GM12878 (cell line): ENCODE data around the gene CD84. TPM values are rescaled to one million over a fixed set of nuclear protein-coding genes. Genes with fewer than 3 reads are reported as not detected.
A peak's percentile ranks its signal among the peaks of the same experiment; 100 is the strongest.

Source experiments
- CBX3 ChIP-seq: fragments of 200-600 bp; sonication (generic); IDR thresholded peaks from 2 replicates; pipeline ENCODE4 v1.6.1; 2016; ENCODE audit warnings: low read depth, borderline replicate concordance
- EED ChIP-seq: sonication (generic); IDR thresholded peaks from 2 replicates; pipeline ENCODE4 v1.6.1; 2016; ENCODE audit warnings: antibody characterized with exemption, low read depth
- ELK1 ChIP-seq: IDR thresholded peaks from 2 replicates; pipeline ENCODE4 v1.6.1; 2012; ENCODE audit warnings: low read depth, low read length, improper control_type of control experiment
- FOS ChIP-seq: IDR thresholded peaks from 3 replicates; pipeline ENCODE4 v1.6.1; 2011; ENCODE audit warnings: borderline replicate concordance; ENCODE audit not compliant: insufficient read length; ENCODE audit errors: extremely low read depth
- HSF1 ChIP-seq: fragments of 150-350 bp; IDR thresholded peaks from 2 replicates; pipeline ENCODE4 v1.6.1; 2014; ENCODE audit warnings: mild to moderate bottlenecking, low read depth, low read length
- IRF4 ChIP-seq: IDR thresholded peaks from 2 replicates; pipeline ENCODE4 v1.6.1; 2011; ENCODE audit warnings: low read depth, low read length
- JUND ChIP-seq: IDR thresholded peaks from 2 replicates; pipeline ENCODE4 v1.6.1; 2012; ENCODE audit warnings: low read depth, mild to moderate bottlenecking, low read length, improper control_type of control experiment, moderate library complexity
- NFIC ChIP-seq: IDR thresholded peaks from 2 replicates; pipeline ENCODE4 v1.6.1; 2012; ENCODE audit warnings: low read depth, mild to moderate bottlenecking, inconsistent platforms, low read length, moderate library complexity
- NFXL1 ChIP-seq: fragments of 450-650 bp; IDR thresholded peaks from 2 replicates; pipeline ENCODE4 v1.6.1; 2017; ENCODE audit warnings: antibody characterized with exemption, mild to moderate bottlenecking, borderline replicate concordance
- PBX3 ChIP-seq: IDR thresholded peaks from 2 replicates; pipeline ENCODE4 v1.6.1; 2011; ENCODE audit warnings: mild to moderate bottlenecking, low read depth, low read length, moderate library complexity; ENCODE audit not compliant: insufficient replicate concordance
- POLR2AphosphoS2 ChIP-seq: IDR thresholded peaks from 2 replicates; pipeline ENCODE4 v1.6.1; 2011; ENCODE audit warnings: low read depth, mild to moderate bottlenecking, low read length, improper control_type of control experiment, moderate library complexity
- RUNX3 ChIP-seq: IDR thresholded peaks from 2 replicates; pipeline ENCODE4 v1.6.1; 2012; ENCODE audit warnings: low read length, inconsistent platforms
- SMC3 ChIP-seq: IDR thresholded peaks from 2 replicates; pipeline ENCODE4 v1.6.1; 2011; ENCODE audit warnings: low read length, improper control_type of control experiment, borderline replicate concordance
- SREBF2 ChIP-seq: IDR thresholded peaks from 2 replicates; pipeline ENCODE4 v1.6.1; 2012; ENCODE audit warnings: mild to moderate bottlenecking, low read length
- STAT1 ChIP-seq: fragments of 450-650 bp; conservative IDR thresholded peaks from 2 replicates; pipeline ENCODE4 v1.6.1; 2014; ENCODE audit warnings: antibody characterized with exemption, mild to moderate bottlenecking
- SUPT20H ChIP-seq: IDR thresholded peaks from 2 replicates; pipeline ENCODE4 v1.6.1; 2011; ENCODE audit warnings: low read depth, mild to moderate bottlenecking, low read length, moderate library complexity, borderline replicate concordance; ENCODE audit not compliant: control insufficient read depth
- TBL1XR1 ChIP-seq: IDR thresholded peaks from 2 replicates; pipeline ENCODE4 v1.6.1; 2012; ENCODE audit warnings: low read depth, low read length, improper control_type of control experiment
- TCF3 ChIP-seq: IDR thresholded peaks from 2 replicates; pipeline ENCODE4 v1.6.1; 2012; ENCODE audit warnings: low read depth, mild to moderate bottlenecking, low read length, borderline replicate concordance; ENCODE audit not compliant: insufficient read depth
- YY1 ChIP-seq: IDR thresholded peaks from 2 replicates; pipeline ENCODE4 v1.6.1; 2011; ENCODE audit warnings: low read depth, mild to moderate bottlenecking, low read length
- ZBED1 ChIP-seq: IDR thresholded peaks from 2 replicates; pipeline ENCODE4 v1.6.1; 2016; ENCODE audit warnings: borderline replicate concordance
- ZNF687 ChIP-seq: fragments of 450-650 bp; IDR thresholded peaks from 2 replicates; pipeline ENCODE4 v1.6.1; 2017; ENCODE audit warnings: mild to moderate bottlenecking, moderate library complexity
- polyA plus RNA-seq, 11 experiments: library from polyadenylated mRNA; depleted of rRNA in 4 of 11; unstranded in 6 of 11; stranded (reverse) in 5 of 11; fragments of >200 nt; fragmentation: Nextera tagmentation in 4 of 11; fragmentation: Illumina TruSeq in 1 of 11; extraction: Ambion mirVana in 4 of 11; extraction: Trizol in 1 of 11; gene quantifications; 1 replicate in 1 of 11; 2 replicates in 10 of 11; pipeline versions ENCODE4 v1.2.1 to v1.2.3, GENCODE V29; 2011 to 2016; ENCODE audit warnings: inconsistent platforms in 2 of 11, missing spikeins in 2 of 11, low read depth in 1 of 11
- total RNA-seq, 4 experiments: library from RNA; depleted of rRNA in 3 of 4; stranded (reverse); fragments of >200 nt in 3 of 4; fragmentation: Illumina TruSeq in 1 of 4; extraction: Trizol in 1 of 4; gene quantifications; 2 replicates each; pipeline versions ENCODE4 v1.2.1 to v1.2.3, GENCODE V29; 2013 to 2021
- TF ChIP-seq, protein P1 (sequence below): IDR thresholded peaks from 2 replicates; pipeline ENCODE4 v1.6.1; 2011; ENCODE audit warnings: borderline replicate concordance, low read depth, mild to moderate bottlenecking, moderate library complexity, low read length; ENCODE audit not compliant: insufficient read depth, poor library complexity, severe bottlenecking

CD84 gene
- total and polyA plus RNA-seq, 10 of the 15 experiments (the other 5 are each of a cell fraction or from before 2014, with no cell fraction given) = 3.4 to 20.3 (median 11.7) TPM

DNA sequence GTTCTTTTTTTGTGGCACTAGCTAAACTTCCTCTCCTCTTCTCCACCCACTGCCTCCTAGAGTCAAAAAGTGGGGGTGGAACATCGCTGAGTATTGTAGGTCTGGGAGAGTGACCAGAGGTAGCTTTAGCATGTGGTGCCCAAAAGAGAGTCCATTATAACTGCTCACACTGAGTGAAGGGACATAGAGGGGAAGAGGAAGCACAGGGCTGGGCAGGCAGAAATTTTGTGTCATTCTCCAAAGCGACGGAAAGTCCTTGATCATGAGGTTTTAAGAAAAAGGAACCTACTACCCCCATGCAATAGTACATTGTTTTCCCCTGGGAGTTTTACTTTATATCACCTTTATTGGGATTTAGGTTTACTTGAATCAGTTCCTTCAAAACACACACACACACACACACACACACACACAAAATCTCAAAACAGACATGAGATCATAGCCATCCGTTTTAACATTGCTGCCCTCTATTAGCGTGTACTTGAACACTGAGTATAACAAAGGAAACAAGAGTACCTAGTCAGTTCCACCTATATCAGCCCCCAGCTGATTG lies 4.1 kb downstream of the CD84 start (continued):
- TF ChIP-seq ZNF687 (peak; percentile 32; the same call in 1 of the 2 replicates), FOS (no peak), SREBF2 (no peak), HSF1 (no peak), POLR2AphosphoS2 (no peak), RUNX3 (peak; percentile 45), NFXL1 (no peak), JUND (no peak), SUPT20H (no peak), TCF3 (no peak), NFIC (peak; percentile 14; the same call in 1 of the 2 replicates), EED (no peak), YY1 (no peak), PBX3 (no peak), TBL1XR1 (no peak), CBX3 (no peak), IRF4 (no peak), STAT1 (no peak), ZBED1 (peak; percentile 46; the same call in 1 of the 2 replicates), ELK1 (no peak), SMC3 (no peak)
- TF ChIP-seq, protein P1, sequence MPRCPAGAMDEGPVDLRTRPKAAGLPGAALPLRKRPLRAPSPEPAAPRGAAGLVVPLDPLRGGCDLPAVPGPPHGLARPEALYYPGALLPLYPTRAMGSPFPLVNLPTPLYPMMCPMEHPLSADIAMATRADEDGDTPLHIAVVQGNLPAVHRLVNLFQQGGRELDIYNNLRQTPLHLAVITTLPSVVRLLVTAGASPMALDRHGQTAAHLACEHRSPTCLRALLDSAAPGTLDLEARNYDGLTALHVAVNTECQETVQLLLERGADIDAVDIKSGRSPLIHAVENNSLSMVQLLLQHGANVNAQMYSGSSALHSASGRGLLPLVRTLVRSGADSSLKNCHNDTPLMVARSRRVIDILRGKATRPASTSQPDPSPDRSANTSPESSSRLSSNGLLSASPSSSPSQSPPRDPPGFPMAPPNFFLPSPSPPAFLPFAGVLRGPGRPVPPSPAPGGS = no peak
